K562 (cell line): ENCODE results near the gene AIG1. TPM values are rescaled to one million over a fixed set of nuclear protein-coding genes. Genes with fewer than 3 reads are reported as not detected.

ENCODE experiments used
- ATAC-seq: fragments of 200-7000 bp; cut with Tn5 transposase; 3 replicates; pipeline ENCODE4 v1.9.1; 2020; ENCODE audit warnings: moderate library complexity
- BruUV-seq: library from RNA; stranded (reverse); fragments of 400-500 nt; replicated peaks from 2 replicates; lab custom pipeline; 2021; lab: Mats Ljungman, UMichigan
- CTCF ChIA-PET: fragments of 300-600 bp; formaldehyde crosslinking; extraction: SDS; loops from one replicate; lab custom pipeline; 2021; ENCODE audit warnings: low intra/inter-chr PET ratio; lab: Yijun Ruan, JAX
- POLR2A ChIA-PET: fragments of 300-600, 350-650 bp; sonication (Branson Sonifier 250); formaldehyde crosslinking; extraction: SDS; loops from one replicate; lab custom pipeline; 2021; ENCODE audit warnings: antibody characterized with exemption, inconsistent platforms; lab: Yijun Ruan, JAX
- DNase-seq, 4 experiments: peaks; one replicate each; pipeline versions ENCODE4 v3.0.0 to v3.0.0-alpha.2; 2011 to 2018; ENCODE audit warnings: low spot score in 3 of 4, mixed read lengths in 3 of 4; ENCODE audit errors: extremely low read depth in 1 of 4
- FAIRE-seq: peaks from 2 replicates; lab custom pipeline; 2011; peaks lifted over from hg19 to GRCh38; lab: Jason Lieb, UNC
- H2AFZ ChIP-seq: 2 replicates; pipeline ENCODE4 v1.6.0; 2011; ENCODE audit warnings: low read depth, low read length, control low read depth, inconsistent platforms
- H3K27ac ChIP-seq: fragments of 200-600 bp; 3 replicates; pipeline ENCODE4 v1.8.0; 2011; ENCODE audit warnings: low read depth, mild to moderate bottlenecking, control low read depth, inconsistent platforms, low read length, moderate library complexity, mixed read lengths; ENCODE audit errors: extremely low read depth
- H3K27me3 ChIP-seq, 2 experiments: fragments of 300-600 bp in 1 of 2; 2 replicates in 1 of 2; 3 replicates in 1 of 2; pipeline versions ENCODE4 v1.6.0 to v1.8.0; 2011; ENCODE audit warnings: inconsistent platforms in 2 of 2, low read length in 2 of 2, mild to moderate bottlenecking in 1 of 2, mixed read lengths in 1 of 2, moderate library complexity in 1 of 2; ENCODE audit not compliant: control insufficient read depth in 2 of 2, insufficient read depth in 2 of 2
- H3K36me3 ChIP-seq: fragments of 300-600 bp; 3 replicates; pipeline ENCODE4 v1.8.0; 2011; ENCODE audit warnings: mild to moderate bottlenecking, low read length, inconsistent platforms; ENCODE audit not compliant: control insufficient read depth, insufficient read depth
- H3K4me1 ChIP-seq, 2 experiments: fragments of 200-600 bp in 1 of 2; replicated peaks in 1 of 2; 2 replicates in 1 of 2; 3 replicates in 1 of 2; pipeline versions ENCODE4 v1.5.1 to v1.8.0; 2011; ENCODE audit warnings: inconsistent platforms in 2 of 2, low read length in 2 of 2, mild to moderate bottlenecking in 1 of 2, mixed read lengths in 1 of 2, moderate library complexity in 1 of 2; ENCODE audit not compliant: control insufficient read depth in 2 of 2, insufficient read depth in 2 of 2
- H3K4me2 ChIP-seq: 2 replicates; pipeline ENCODE4 v1.6.1; 2011; ENCODE audit warnings: low read length, control low read depth, inconsistent platforms, mixed read lengths; ENCODE audit not compliant: insufficient read depth
- H3K4me3 ChIP-seq: fragments of 200-600 bp; sonication (generic), shearing (Covaris generic); 2 replicates; pipeline ENCODE4 v1.5.1; 2016; ENCODE audit warnings: control low read depth, inconsistent platforms
- H3K79me2 ChIP-seq: fragments of 200-600 bp; 3 replicates; pipeline ENCODE4 v1.8.0; 2011; ENCODE audit warnings: low read length, inconsistent platforms; ENCODE audit not compliant: control insufficient read depth, insufficient read depth
- H3K9ac ChIP-seq, 2 experiments: 2 replicates each; pipeline versions ENCODE4 v1.6.0 to v1.6.1; 2011; ENCODE audit warnings: low read depth in 2 of 2, low read length in 2 of 2, control low read depth in 1 of 2, inconsistent platforms in 1 of 2, mild to moderate bottlenecking in 1 of 2, mixed read lengths in 1 of 2; ENCODE audit not compliant: insufficient read depth in 1 of 2
- H3K9me1 ChIP-seq: one replicate; pipeline ENCODE4 v1.6.0; 2011; ENCODE audit warnings: inconsistent platforms, mild to moderate bottlenecking, low read length, moderate library complexity; ENCODE audit not compliant: control insufficient read depth, insufficient read depth
- H3K9me3 ChIP-seq: replicated peaks from 2 replicates; pipeline ENCODE4 v1.5.1; 2011; ENCODE audit warnings: low read depth, low read length, inconsistent platforms; ENCODE audit not compliant: control insufficient read depth, insufficient read depth
- H4K20me1 ChIP-seq: replicated peaks from 2 replicates; pipeline ENCODE4 v1.6.1; 2011; ENCODE audit warnings: low read length, inconsistent platforms, mixed read lengths; ENCODE audit not compliant: control insufficient read depth, insufficient read depth
- ATF7 ChIP-seq: fragments of 450-650 bp; IDR thresholded peaks from 2 replicates; pipeline ENCODE4 v1.7.1; 2014; ENCODE audit warnings: mild to moderate bottlenecking, moderate library complexity
- GABPB2 ChIP-seq: fragments of 250-450 bp; sonication (Bioruptor Pico); conservative IDR thresholded peaks from 2 replicates; pipeline ENCODE4 v1.5.1; 2021; ENCODE audit warnings: mild to moderate bottlenecking
- MYNN ChIP-seq, 2 experiments: sonication (generic); formaldehyde crosslinking in 1 of 2; IDR thresholded peaks; 2 replicates each; pipeline versions ENCODE4 v1.5.0 to v1.6.1; 2016 to 2020; ENCODE audit warnings: antibody characterized with exemption in 1 of 2, missing genetic modification reagents in 1 of 2
- NBN ChIP-seq: fragments of 450-650 bp; IDR thresholded peaks from 2 replicates; pipeline ENCODE4 v1.6.1; 2016; ENCODE audit warnings: low read depth, mild to moderate bottlenecking
- RB1 ChIP-seq: fragments of 450-650 bp; IDR thresholded peaks from 2 replicates; pipeline ENCODE4 v1.6.1; 2017; ENCODE audit warnings: low read depth, mild to moderate bottlenecking
- ZBTB8A ChIP-seq: fragments of 450-650 bp; IDR thresholded peaks from 2 replicates; pipeline ENCODE4 v1.6.1; 2018; ENCODE audit warnings: mild to moderate bottlenecking, moderate library complexity; ENCODE audit not compliant: partially characterized antibody
- ZNF583 ChIP-seq: fragments of 250-450 bp; sonication (Bioruptor Pico); IDR thresholded peaks from 2 replicates; pipeline ENCODE4 v1.4.0; 2020
- WGBS: fragments of 100-300 bp; shearing (Covaris generic); methylation state at CpG from one replicate; pipeline ENCODE4 v1.1.6; 2016; ENCODE audit warnings: low coverage, mixed read lengths; ENCODE audit not compliant: insufficient coverage; ENCODE audit errors: missing lambda C conversion rate; 5-methylcytosine and 5-hydroxymethylcytosine counted together
- in situ Hi-C: fragments of 300-500 bp; cut with MboI; formaldehyde crosslinking; loops from 4 replicates; pipeline ENCODE4 v1.15.0; 2018; ENCODE audit warnings: inconsistent platforms, mixed read lengths
- intact Hi-C: fragments of 100-400 bp; cut with micrococcal nuclease; formaldehyde crosslinking; loops from 2 replicates; pipeline ENCODE4 v1.14.2; 2022
- polyA plus RNA-seq, 8 experiments: library from polyadenylated mRNA; depleted of rRNA in 4 of 8; stranded (reverse) in 5 of 8; unstranded in 3 of 8; fragments of >200 nt; fragmentation: Nextera tagmentation in 2 of 8; fragmentation: Illumina TruSeq in 1 of 8; extraction: Ambion mirVana in 2 of 8; extraction: Trizol in 1 of 8; gene quantifications; 2 replicates each; pipeline versions ENCODE4 v1.2.1 to v1.2.3, GENCODE V29; 2011 to 2014; ENCODE audit warnings: inconsistent platforms in 1 of 8, missing spikeins in 1 of 8
- total RNA-seq, 7 experiments: library from RNA; depleted of rRNA in 6 of 7; stranded (reverse); fragments of >200 nt in 6 of 7; fragmentation: Illumina TruSeq in 2 of 7; extraction: Trizol in 2 of 7; gene quantifications; 2 replicates each; pipeline versions ENCODE4 v1.2.1 to v1.2.3, GENCODE V29; 2011 to 2021; ENCODE audit warnings: low replicate concordance in 1 of 7
- TF ChIP-seq, protein P1 (sequence below): sonication (generic); formaldehyde crosslinking; IDR thresholded peaks from 2 replicates; pipeline ENCODE4 v1.8.1; 2022; ENCODE audit warnings: missing genetic modification reagents
- TF ChIP-seq, protein P2 (sequence below): sonication (generic); formaldehyde crosslinking; IDR thresholded peaks from 2 replicates; pipeline ENCODE4 v1.5.0; 2020; ENCODE audit warnings: missing genetic modification reagents
- TF ChIP-seq, protein P3 (sequence below): fragments of 450-650 bp; IDR thresholded peaks from 2 replicates; pipeline ENCODE4 v1.6.1; 2018; ENCODE audit warnings: mild to moderate bottlenecking, low read depth; ENCODE audit not compliant: partially characterized antibody
- TF ChIP-seq, protein P4 (sequence below): fragments of 450-650 bp; IDR thresholded peaks from 2 replicates; pipeline ENCODE4 v1.6.1; 2018; ENCODE audit not compliant: partially characterized antibody
- TF ChIP-seq, protein P5 (sequence below), 2 experiments: IDR thresholded peaks; 2 replicates each; pipeline ENCODE4 v1.6.1; 2011; ENCODE audit warnings: borderline replicate concordance in 1 of 2, control low read depth in 1 of 2, low read depth in 1 of 2, low read length in 1 of 2, mild to moderate bottlenecking in 1 of 2, mixed read lengths in 1 of 2, moderate library complexity in 1 of 2; ENCODE audit not compliant: insufficient read depth in 1 of 2, insufficient read length in 1 of 2, poor library complexity in 1 of 2, severe bottlenecking in 1 of 2; ENCODE audit errors: extremely low read depth in 1 of 2

Gene AIG1
- total and polyA plus RNA-seq, 9 of the 15 experiments (the other 6 are each of a cell fraction or from before 2014, with no cell fraction given) = 74.8 to 333 (median 127) TPM

DNA sequence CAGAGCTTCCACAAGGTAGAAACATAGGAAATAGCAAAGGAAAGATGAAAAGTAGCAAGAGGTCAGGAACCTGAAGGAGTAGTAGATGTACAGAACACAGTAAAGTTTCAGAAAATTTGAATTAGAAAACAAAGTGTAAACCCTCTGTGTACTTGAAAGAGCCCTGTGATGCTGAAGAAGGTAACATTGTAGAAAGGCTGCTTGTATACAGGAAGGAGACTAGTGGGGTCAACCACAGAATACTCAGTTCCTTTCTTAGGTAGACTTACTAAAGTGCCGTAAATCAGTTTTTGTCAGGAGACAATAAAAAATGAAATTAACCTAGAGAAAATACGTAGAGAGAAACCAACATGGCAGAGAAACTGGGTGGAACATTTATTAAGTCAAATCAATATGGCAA is 149.7 kb downstream of the AIG1 start:
- in situ Hi-C loops (no loop called here), intact Hi-C loops (no loop called here)
- POLR2A ChIA-PET = no interaction called here
- Histone ChIP-seq H4K20me1 (no peaks in the 10 kb centered on the region), H3K9ac (no peak overlapping the region), H3K79me2 (no peaks in the 10 kb centered on the region), H3K27me3 (no peaks in the 10 kb centered on the region), H3K4me1 (no peaks in the 10 kb centered on the region), H3K36me3 (peaks cover 62% of the 10 kb centered on the region), H3K9me3 (no peaks in the 10 kb centered on the region), H3K4me2 (no peak overlapping the region)
- no TSS peak for BruUV-seq
- FAIRE-seq = no peak
- ATAC-seq = no peak
- WGBS = 98% methylated on average over 2 of the region's 2 CpGs
- CTCF ChIA-PET = no interaction called here
- TF ChIP-seq NBN (no peak), MYNN (IDR thresholded peaks at IDR 0.05) (no peak), MYNN (CRISPR knock-in tag; IDR thresholded peaks at IDR 0.05) (no peak), GABPB2 (CRISPR knock-in tag) (no peak), RB1 (no peak), ZBTB8A (no peak), ATF7 (no peak), ZNF583 (CRISPR knock-in tag) (no peak)
- TF ChIP-seq, protein P1, sequence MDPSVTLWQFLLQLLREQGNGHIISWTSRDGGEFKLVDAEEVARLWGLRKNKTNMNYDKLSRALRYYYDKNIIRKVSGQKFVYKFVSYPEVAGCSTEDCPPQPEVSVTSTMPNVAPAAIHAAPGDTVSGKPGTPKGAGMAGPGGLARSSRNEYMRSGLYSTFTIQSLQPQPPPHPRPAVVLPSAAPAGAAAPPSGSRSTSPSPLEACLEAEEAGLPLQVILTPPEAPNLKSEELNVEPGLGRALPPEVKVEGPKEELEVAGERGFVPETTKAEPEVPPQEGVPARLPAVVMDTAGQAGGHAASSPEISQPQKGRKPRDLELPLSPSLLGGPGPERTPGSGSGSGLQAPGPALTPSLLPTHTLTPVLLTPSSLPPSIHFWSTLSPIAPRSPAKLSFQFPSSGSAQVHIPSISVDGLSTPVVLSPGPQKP = no peak
- TF ChIP-seq, protein P2, sequence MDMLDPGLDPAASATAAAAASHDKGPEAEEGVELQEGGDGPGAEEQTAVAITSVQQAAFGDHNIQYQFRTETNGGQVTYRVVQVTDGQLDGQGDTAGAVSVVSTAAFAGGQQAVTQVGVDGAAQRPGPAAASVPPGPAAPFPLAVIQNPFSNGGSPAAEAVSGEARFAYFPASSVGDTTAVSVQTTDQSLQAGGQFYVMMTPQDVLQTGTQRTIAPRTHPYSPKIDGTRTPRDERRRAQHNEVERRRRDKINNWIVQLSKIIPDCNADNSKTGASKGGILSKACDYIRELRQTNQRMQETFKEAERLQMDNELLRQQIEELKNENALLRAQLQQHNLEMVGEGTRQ (CRISPR knock-in tag) = no peak
- TF ChIP-seq, protein P3, sequence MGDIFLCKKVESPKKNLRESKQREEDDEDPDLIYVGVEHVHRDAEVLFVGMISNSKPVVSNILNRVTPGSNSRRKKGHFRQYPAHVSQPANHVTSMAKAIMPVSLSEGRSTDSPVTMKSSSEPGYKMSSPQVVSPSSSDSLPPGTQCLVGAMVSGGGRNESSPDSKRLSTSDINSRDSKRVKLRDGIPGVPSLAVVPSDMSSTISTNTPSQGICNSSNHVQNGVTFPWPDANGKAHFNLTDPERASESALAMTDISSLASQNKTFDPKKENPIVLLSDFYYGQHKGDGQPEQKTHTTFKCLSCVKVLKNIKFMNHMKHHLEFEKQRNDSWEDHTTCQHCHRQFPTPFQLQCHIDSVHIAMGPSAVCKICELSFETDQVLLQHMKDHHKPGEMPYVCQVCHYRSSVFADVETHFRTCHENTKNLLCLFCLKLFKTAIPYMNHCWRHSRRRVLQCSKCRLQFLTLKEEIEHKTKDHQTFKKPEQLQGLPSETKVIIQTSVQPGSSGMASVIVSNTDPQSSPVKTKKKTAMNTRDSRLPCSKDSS = no peak
- TF ChIP-seq, protein P4, sequence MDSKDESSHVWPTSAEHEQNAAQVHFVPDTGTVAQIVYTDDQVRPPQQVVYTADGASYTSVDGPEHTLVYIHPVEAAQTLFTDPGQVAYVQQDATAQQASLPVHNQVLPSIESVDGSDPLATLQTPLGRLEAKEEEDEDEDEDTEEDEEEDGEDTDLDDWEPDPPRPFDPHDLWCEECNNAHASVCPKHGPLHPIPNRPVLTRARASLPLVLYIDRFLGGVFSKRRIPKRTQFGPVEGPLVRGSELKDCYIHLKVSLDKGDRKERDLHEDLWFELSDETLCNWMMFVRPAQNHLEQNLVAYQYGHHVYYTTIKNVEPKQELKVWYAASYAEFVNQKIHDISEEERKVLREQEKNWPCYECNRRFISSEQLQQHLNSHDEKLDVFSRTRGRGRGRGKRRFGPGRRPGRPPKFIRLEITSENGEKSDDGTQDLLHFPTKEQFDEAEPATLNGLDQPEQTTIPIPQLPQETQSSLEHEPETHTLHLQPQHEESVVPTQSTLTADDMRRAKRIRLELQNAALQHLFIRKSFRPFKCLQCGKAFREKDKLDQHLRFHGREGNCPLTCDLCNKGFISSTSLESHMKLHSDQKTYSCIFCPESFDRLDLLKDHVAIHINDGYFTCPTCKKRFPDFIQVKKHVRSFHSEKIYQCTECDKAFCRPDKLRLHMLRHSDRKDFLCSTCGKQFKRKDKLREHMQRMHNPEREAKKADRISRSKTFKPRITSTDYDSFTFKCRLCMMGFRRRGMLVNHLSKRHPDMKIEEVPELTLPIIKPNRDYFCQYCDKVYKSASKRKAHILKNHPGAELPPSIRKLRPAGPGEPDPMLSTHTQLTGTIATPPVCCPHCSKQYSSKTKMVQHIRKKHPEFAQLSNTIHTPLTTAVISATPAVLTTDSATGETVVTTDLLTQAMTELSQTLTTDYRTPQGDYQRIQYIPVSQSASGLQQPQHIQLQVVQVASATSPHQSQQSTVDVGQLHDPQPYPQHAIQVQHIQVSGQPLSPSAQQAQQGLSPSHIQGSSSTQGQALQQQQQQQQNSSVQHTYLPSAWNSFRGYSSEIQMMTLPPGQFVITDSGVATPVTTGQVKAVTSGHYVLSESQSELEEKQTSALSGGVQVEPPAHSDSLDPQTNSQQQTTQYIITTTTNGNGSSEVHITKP = no peak
- TF ChIP-seq, protein P5, sequence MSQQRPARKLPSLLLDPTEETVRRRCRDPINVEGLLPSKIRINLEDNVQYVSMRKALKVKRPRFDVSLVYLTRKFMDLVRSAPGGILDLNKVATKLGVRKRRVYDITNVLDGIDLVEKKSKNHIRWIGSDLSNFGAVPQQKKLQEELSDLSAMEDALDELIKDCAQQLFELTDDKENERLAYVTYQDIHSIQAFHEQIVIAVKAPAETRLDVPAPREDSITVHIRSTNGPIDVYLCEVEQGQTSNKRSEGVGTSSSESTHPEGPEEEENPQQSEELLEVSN (IDR thresholded peaks at IDR 0.05; ENCODE audit: borderline replicate concordance in 1 of 2, extremely low read depth in 1 of 2, insufficient read depth in 1 of 2, insufficient read length in 1 of 2, low read depth in 1 of 2, low read length in 1 of 2, poor library complexity in 1 of 2, severe bottlenecking in 1 of 2) = no peak
- TF ChIP-seq, all 486 proteins: peak for 0
- Histone ChIP-seq H3K4me3 (no peak overlapping the region), H3K27ac (no peak overlapping the region), H3K9me1 (no peaks in the 10 kb centered on the region), H2AFZ (no peak overlapping the region)
- no peak for DNase-seq
